Measurements from ENCODE around the gene NMNAT2.

DNA sequence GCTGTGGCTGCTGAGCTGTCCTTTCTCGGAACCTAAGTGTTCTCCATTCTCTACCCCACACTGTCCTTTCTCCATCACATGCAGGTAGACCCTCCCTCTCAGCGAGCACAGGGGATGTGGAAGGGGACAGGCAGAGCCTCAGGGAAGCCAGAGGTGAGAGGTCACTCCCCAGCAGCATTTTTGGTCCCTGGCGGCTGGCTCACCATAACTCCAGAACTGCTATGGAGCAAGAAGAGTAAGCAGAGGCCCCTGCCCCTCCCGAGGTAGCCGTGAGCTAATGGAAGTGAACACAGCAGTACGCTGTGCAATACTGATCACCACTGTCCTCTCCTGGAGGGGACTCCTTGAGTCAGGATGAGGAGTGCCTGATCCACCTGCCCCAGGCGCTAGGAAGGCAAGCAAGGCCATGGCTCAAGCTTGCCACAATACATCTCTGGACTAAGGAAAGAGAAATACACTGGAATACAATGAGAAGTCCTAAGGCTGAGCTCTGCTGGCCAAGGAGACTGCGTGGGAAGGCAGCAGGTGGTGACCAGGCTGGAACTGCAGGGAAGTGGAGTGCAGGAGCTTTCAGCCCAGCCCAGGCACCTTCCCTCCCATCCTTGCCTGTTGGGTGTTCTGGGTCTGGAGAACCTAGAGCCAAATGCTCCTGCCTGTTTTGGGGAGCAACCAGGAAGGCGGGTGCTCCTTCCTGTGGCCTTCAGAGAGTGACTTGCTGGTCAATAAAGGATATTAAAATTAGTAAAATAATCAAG, 135.9 kb downstream of the NMNAT2 start:
- TF ChIP-seq, protein P1, sequence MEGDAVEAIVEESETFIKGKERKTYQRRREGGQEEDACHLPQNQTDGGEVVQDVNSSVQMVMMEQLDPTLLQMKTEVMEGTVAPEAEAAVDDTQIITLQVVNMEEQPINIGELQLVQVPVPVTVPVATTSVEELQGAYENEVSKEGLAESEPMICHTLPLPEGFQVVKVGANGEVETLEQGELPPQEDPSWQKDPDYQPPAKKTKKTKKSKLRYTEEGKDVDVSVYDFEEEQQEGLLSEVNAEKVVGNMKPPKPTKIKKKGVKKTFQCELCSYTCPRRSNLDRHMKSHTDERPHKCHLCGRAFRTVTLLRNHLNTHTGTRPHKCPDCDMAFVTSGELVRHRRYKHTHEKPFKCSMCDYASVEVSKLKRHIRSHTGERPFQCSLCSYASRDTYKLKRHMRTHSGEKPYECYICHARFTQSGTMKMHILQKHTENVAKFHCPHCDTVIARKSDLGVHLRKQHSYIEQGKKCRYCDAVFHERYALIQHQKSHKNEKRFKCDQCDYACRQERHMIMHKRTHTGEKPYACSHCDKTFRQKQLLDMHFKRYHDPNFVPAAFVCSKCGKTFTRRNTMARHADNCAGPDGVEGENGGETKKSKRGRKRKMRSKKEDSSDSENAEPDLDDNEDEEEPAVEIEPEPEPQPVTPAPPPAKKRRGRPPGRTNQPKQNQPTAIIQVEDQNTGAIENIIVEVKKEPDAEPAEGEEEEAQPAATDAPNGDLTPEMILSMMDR (IDR thresholded peaks at IDR 0.05): no peak
- TF ChIP-seq POLR2A (IDR thresholded peaks at IDR 0.05): no peak
- no peak for TF ChIP-seq EP300 (IDR thresholded peaks at IDR 0.05)
